Retinal pigment epithelial cell (primary cell): ENCODE data around the gene CFAP61.

Experiments used
- DNase-seq: peaks from one replicate; pipeline ENCODE4 v3.0.0-alpha.2; 2010; ENCODE audit warnings: low read depth
- H3K4me3 ChIP-seq: 2 replicates; pipeline ENCODE4 v1.5.1; 2011; ENCODE audit warnings: mild to moderate bottlenecking, low read length, control low read depth, moderate library complexity
- CTCF ChIP-seq: conservative IDR thresholded peaks from 2 replicates; pipeline ENCODE4 v1.5.1; 2011; ENCODE audit warnings: low read depth, low read length, control low read depth, inconsistent platforms

CFAP61 gene

GRCh38 chr20:20019123-20019522 lies 33.2 kb upstream of the CFAP61 start:
- no peak for TF ChIP-seq CTCF
- no peak for DNase-seq
- no peak overlapping the region for H3K4me3 ChIP-seq

GRCh38 chr20:20020908-20021307 lies 31.4 kb upstream of the CFAP61 start:
- no peak for DNase-seq
- no peak for TF ChIP-seq CTCF
- H3K4me3 ChIP-seq, result no peak overlapping the region

- no peak overlapping the region for H3K4me3 ChIP-seq
- TF ChIP-seq CTCF, result no peak
- no peak for DNase-seq
Observed at GRCh38 chr20:20021835-20022234, 30.5 kb upstream of the CFAP61 start.

- DNase-seq, result no peak
- no peak overlapping the region for H3K4me3 ChIP-seq
- no peak for TF ChIP-seq CTCF
Observed at GRCh38 chr20:20022498-20022897, 29.8 kb upstream of the CFAP61 start.

GRCh38 chr20:20023395-20023794 lies 28.9 kb upstream of the CFAP61 start:
- no peak overlapping the region for H3K4me3 ChIP-seq
- no peak for TF ChIP-seq CTCF
- no peak for DNase-seq

- no peak for TF ChIP-seq CTCF
- H3K4me3 ChIP-seq, result no peak overlapping the region
- peak; percentile 66 for DNase-seq
Observed at GRCh38 chr20:20024942-20025341, 27.4 kb upstream of the CFAP61 start.

- H3K4me3 ChIP-seq, result no peak overlapping the region
- DNase-seq, result no peak
- TF ChIP-seq CTCF, result no peak
Observed at GRCh38 chr20:20027284-20027683, 25.0 kb upstream of the CFAP61 start.
